NCI-H1436 treated with DMSO at 0.1 percent for 48 hours (cell line): ENCODE results near the gene PDCD4.

ENCODE experiments used
- DNase-seq: peaks from one replicate; lab custom pipeline; 2025; lab: John Stamatoyannopoulos, UW

PDCD4 gene

DNA sequence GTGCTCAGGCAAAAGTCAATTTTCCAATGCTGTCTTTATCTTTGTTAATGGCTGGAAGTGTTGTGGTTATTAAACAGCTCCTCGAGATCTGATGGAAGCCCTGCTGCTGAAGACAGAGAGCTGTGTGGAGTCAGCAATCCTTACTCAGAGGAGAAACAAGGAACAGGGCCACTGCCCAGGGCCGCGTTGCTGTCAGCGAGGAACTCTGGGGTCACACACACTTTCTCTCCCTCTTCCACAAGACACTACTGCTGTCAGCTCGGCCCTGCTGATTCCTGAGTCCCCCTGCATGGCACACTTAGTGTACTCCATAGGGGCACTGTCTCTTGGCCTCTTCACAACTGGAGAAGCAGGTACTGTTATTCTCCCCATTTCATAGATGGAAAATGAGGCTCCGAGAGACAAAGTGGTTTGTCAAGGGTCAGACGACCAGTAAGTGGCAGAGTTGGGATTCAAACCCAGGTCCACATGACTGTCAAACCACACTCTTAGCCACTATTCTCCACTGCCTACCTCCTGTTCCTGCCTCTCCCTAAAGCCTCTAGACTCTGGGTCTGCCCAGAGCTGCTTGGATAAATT is 29.3 kb upstream of the PDCD4 start:
- DNase-seq = no peak

DNA sequence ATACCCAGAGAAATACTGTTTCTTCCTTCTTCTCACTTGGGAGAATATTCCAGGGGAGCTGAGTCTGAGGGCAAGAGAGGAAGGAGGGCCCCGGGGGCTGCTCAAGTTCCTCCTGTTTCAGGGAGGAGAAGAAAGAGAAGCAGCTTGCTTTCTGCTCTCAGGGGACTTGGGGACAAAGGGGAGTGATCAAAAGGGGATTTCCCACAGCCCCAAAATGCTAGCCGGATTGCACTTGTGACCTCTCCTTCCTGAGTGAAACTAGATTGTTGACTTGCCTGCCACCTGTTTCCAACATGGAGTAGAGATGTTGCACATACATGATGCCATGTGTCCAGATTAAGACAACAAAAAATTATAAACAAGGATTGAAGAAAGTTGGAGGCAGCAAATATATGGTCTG is 28.7 kb upstream of the PDCD4 start:
- DNase-seq = peak; percentile 28

DNA sequence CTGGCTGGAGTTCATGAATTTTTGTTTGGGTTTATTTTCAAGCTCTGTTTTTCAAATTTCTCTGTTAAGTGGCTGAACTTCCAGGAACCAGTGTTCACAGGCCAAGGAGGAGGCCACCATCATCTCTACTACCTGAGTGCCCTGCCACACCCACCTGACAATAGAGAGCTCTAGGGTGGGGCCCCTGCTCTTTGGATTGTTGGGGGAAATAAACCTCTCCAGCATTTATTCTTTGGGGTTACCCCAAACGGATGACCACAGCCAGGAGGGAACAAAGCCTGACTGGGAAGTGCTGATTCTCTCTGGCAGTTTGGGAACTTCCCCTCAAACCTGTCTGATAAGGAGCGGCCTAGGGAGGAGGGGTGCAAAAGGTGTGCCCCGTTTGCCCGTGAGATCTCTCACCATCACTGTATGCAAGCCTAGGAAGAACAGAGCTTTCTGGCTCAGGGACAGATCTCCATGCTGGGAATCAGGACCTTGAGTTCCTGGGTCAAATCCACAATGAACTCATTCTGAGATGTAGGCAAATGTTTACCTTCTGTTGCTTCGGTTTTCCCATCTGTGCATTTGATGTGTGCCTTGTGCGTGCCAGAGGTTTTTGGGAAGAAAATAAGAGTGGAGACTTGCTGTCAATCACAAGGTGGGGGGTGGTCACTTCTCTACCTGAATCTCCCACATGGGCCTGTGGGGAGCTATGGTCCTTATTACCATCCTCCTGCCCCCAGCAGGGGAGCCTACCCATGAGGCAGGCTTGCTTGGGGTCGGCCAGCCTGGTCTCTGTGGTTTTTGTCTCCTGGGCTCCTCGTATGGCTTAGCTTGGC is 27.7 kb upstream of the PDCD4 start:
- DNase-seq = no peak

DNA sequence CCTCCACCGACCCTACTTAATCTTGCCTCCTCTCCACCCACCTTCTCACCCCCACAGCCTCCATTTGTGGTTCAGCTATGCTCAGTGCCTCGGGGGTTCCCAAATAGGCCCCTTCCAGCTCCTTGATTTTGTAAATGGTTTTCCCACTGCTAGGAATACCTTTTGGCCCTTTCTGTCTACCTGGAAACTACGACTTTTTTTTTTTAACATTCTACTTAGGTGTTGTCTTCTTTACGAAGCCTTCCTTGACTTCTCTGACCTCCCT is 27.2 kb upstream of the PDCD4 start:
- no peak for DNase-seq

DNA sequence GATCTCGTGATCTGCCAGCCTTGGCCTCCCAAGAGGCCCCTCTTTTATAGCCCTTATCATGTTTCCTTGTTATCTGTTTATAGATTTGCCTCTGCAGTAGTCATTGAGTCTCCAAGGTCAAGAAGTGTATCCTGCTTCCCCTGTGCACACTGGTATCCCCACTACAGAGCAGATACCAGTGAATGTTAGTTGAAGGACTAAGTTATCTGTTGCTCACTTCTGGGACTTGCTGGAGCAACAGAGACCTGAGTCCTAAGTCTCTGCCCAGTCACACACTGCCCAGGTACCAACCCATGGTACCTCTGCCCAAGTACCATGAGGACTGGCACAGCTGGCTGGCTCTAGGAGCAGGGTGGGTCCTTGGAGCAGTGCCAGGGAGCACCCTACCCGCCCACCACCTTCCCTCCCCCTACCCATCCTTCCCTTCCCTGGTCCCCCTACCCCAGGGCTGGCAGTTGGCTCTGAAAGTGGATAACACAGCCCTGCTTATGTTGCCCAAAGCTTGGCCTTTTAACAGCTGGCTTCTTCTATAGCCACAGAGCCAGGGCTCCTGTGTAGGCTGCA is 26.5 kb upstream of the PDCD4 start:
- no peak for DNase-seq

DNA sequence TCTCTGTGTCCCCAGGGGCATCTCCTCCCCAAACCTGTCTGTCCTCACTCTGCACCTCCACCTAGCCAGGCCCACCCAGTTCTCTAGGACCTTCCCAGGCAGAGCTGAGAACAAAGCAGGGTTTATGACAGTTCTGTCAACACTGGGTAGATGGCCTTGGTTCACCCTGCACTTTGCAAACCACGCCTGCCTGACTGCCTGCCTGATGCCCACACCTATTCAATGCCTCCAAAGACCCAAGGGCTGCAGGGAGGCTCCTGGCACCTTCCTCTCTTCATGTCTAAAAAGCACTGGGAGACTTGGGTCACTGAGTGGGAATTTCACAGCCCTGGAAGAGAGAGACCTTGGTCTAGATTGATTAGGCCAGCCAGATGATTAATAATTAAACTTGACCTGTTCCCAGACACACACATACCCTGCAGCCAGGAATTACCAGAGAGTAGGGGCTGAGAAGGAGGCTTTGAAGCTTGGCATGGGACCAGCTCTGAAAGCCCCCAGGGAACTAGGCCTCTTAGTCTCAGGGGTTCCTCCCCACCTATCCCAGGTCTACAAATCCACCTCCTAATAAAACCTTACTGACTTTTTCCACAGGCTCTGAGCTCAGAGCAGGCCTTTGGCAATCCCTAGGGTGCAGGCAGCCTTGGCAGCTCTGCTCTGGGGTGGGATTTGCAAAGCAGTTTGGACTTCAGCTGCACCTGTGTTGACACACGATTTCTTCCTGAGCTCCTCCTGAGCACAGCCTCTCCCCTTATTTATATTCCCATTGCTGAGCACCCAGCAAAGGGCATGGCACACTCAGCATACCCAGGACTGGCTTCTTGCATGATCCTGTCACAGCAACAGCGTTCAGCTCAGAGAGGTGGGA is 25.7 kb upstream of the PDCD4 start:
- peak; percentile 89 for DNase-seq

DNA sequence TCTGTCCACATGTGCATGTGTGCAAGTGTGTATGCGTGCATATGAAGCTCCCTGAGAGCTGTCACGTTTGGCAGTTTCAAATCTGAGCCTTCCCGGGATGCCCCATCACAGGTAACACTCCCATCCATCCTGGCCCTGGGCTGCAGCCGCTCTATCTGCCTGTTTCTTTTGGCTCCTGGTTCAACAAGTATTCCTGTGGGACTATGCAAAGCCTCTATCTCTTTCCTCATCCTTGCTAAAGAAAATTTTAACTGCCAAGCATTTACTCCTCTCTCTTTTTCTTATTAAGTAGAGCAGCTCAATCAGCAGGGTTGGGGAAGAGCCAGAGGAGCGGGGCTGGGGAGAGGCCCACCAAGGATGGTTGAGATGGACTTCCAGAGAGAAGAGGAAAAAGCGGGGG is 24.4 kb upstream of the PDCD4 start:
- no peak for DNase-seq

DNA sequence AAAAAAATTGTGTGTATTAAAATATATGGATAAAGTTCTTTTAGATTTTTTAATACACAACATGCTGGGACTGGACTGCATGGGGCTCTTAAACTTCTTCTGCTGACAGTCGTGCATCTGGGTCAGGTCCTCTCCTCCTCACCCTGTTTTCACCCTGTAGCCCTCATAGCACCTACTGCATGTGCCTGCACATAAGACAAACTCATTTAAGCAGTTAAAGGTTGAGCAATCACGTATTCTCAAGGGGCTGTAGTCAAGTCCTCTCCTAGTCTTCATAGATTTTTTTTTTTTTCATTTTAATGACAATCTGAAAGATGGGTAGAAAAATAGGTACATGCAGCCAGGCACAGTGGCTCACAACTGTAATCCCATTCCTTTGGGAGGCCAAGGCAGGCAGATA is 23.6 kb upstream of the PDCD4 start:
- no peak for DNase-seq

DNA sequence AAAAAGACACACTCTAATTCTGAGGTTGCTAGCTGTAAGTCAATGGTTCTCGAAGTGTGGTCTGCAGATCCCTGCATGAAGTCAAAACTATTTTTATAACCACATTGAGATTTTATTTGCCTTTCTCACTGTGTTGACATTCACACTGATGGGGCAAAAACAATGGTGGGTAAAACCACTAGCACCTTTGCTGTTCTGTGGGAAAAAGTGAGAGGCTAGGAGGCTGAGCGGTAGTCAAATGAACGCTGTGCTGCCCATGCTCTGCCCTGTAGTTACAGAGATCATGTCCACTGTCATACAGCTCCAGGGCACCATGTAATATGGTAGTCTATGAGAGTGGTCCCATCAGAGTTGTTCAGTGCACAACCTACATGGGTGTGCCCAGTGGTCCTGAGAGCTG is 21.6 kb upstream of the PDCD4 start:
- no peak for DNase-seq

DNA sequence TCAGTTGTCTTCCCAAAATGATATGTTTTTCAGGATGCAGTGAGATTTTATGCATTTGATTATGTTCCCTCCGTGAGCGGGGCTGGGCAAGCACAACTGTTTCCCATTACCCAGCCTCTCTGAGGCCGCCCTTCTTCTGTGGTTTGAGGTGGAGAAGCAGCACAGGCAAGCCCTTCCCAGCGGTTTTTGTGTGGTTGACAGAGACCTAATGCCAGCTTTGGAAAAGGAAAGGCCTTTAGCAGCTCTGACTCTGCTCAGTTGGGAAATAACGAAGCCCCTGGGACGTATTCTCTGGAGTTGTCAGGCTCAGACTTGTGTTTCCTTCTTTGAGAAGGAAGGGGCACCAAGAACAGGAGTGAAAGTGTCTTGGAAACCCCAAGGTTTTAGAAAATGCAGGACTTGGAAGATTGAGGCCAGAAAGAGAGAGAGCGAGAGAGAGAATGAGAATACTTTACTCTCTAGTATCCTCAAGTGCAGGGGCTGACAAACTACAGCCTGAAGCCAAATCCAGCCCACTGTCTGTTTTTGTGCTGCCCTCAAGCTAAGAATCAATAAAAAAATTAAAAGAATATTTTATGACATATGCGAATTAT is 20.6 kb upstream of the PDCD4 start:
- no peak for DNase-seq

DNA sequence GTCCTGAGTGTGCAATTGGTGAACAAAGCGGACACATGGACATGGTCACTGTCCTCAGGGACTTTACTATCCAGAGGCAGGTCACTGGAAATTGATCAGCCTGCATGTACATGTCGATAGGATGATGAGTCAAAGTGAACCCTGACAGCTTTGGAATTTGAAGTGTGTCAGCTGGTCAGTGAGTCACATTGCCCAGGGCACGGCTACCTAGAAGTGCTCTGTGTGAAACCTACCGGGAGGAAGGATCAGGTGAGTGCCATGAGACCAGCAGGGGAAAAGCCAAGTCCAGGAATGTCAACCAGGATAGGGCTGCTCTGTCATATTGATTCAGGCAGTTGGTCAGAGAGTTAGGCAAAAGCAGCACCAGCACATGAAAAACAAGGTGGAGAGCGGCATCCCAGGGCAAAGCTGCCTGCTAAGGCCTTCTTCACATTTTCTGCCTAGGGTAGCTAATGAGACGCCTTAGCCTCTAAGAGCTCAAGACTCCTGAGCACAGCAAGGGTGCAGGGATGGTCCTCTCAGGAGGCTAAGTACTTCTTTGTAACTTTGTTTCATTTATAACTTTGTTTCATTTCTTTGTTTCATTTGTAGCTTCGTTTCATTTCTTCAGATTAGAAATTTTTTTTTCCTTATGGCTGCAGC is 19.4 kb upstream of the PDCD4 start:
- no peak for DNase-seq

DNA sequence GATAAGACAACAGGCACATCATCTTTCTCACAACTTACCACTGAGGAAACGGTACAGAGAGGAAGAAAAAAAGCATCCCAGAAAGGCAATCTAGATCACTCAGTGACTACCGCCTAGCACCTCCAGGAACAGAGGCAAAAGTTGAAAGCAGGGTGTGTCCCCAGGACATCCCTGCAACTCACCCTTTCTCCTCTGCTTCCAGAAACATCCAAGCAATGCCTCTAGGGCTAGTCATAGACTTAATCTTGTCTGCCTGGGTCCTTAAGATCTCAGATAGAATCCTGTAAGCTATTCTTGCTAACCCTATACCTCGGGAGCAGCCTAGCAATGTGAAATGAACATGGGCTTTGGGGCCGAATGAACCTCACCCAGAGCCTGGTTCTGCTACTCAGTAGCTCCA is 18.8 kb upstream of the PDCD4 start:
- DNase-seq = no peak

DNA sequence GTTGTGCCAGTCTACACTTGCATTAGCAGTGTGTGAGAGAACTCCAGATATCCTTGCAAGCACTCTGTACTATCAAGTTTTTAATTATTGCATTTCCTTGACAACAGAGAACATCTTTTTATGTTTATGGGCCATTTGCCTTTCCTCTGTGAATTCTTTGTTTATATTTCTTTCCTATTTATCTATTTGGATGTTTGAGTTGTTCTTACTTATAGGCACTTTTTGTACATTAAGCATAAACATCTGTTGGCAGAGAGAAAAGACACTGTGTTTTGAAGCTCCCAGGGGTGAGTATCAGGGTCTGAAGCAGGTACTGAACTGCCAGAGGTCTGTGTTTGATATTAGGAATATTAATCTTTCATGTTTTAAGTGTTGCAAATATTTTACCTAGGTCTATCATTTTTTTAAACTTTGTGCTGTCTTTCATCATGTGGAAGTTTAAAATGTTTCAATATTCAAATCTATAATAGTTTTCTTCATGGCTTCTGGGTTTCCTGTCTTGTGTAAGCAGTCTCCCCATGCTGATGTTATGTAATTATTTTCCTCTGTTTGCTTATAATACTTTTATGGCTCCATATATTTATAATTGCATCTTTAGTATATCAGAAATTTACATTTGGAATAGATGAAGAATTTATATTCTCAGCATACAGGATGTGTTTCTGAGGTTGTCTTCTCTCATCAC is 17.7 kb upstream of the PDCD4 start:
- DNase-seq = no peak

DNA sequence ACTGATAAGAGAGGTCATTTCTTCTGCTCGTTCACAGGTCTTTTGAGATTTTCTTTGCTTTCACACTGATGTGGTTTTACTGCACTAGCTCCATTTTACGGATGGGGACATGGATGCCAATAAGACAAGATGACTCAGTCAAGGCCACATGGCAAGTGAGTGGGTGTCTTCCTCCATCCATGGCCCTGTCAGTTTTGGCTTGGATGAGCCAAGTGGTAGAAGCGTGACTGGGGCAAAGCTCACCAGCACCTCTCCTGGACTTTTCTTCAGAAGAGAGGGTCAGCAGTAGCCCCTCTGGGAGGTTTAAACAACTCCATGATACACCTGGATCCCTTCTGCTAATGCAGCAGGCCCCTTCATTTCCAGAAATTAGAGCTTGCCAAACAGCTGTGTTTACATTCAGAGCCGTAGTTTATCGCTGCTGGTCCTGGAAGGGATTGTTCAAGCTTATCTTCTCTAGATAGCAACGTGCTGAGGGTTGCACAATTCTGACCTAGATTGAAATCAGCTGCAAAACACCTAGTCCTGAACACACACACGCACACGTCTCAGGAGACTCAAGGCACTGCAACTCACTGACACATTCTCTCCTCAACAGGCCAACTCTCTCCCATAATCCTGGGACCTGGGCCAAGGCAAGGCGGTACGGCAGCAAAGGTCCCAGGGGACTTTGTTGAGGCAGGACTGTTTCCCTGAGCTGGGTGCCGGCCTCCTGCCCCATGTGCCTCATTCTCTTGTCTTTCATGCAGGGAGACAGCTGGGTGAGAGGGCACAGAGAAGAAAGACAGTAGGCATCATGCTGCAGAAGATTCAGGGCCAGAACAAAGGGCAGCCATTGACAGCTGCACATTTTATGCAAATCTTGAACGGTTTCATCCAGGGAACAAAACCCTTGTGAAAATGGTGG is 14.2 kb upstream of the PDCD4 start:
- peak; percentile 98 for DNase-seq

DNA sequence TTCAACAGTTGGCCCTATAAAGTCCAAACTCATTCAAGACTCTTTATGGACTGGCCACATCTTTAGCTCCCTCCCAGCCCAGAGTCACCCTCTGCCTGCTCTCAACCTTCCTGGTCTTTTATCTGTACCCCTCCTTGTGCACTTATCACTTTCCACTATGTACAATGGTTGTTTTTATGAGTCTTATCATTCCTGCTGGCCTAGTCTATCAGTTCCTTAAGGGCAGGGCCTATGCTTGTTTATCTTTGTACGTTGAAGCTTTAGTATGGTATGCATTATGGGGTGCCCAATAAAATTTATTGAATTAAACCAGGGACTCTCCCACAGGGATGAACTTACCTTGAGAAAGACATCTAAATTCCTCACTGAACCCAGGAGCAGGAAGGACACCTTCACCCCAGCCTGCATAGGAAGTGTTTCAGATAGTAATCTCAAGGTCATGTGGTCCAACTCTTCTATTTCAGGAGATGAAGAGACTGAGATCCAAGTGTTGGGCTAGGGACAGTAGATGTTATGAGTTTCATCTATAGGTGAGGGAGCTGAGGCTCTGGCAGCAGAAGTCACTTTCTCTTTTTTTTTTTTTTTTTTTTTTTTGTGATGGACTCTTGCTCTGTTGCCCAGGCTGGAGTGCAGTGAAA is 13.3 kb upstream of the PDCD4 start:
- no peak for DNase-seq

DNA sequence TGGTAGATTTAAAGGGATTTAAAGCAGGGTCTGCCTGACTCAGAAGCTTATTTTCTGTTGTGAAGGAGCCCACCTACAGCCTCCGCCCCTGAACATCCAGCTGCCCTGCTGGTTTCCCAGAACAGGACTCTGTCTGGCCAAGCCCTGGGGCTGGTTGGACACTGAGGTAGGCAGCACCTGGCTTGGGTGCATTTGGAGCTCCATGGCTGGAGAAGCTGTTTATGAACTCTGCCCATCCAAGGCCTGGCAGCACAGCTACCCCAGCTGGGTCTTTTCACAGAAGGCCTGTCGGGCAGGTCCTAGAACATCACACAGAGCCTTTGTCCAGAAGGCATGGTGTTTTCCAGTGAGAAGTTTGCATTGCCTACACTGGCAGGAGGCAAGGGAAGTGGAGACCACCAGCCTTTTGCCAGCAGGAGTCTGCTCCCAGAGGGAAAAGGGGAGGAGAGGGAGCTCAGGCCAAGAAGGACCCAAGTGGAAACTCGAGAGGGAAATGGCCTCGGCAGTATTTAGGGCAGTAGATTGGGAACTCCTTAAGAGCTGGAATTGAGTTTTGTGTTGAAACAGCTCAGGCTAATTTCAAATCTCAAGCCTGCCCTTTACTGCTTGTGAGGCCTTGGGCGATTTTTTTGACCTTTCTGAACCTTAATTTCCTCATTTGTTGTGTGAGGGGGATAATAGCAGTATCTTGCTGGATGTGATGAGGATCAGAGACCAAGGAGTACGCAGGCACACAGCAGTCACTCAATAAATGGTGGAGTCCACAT is 12.3 kb upstream of the PDCD4 start:
- DNase-seq = no peak

DNA sequence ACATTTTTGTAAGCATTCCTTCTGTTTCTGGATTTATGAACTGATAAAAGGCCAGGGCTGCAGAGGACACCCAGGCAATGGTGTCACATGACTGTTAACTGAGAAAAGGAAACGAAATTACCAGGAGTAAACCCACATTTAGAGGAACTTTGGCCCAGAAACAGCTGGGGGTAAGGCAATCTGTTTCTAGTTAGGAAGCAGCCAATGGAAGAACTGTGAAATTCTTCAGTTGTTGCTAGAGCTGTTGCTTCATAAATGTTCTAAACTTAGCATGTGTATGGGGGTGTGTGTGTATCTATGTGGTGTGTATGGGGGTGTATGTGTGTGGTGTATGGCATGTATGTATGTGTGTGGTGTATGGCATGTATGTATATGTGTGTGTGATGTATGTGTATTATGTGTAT is 11.8 kb upstream of the PDCD4 start:
- no peak for DNase-seq

DNA sequence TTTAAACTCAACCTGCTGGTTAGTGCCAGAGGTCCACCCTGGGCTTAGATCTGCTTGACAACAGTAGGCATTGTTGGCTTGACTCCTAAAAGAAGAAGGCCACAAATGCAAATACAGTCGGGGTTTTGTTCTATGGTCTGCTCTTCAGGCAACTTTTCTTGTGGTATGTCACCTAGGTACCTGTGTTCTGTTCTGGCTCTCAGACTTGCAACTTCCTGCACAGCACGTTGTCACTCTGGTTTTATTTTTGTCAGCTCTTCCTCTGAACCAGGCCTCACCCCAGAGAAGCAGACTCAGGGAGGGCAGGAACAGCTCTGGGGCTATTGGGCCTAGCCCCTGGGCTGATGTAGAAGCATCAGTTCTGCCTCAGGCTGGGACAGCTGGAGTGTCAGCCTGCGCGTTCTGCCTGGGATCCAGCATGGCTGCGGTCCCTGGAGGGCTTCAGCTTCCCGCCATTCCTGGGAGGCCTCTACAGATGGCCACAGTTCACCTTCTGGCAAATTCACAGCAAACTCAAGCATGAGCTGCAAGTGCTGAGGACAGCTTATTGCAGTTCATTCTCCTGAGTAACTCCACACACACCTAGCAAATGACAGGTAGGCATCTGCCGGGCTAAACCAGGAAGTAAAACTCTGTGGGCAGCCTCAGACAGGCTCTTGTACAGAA is 11.0 kb upstream of the PDCD4 start:
- DNase-seq = no peak

DNA sequence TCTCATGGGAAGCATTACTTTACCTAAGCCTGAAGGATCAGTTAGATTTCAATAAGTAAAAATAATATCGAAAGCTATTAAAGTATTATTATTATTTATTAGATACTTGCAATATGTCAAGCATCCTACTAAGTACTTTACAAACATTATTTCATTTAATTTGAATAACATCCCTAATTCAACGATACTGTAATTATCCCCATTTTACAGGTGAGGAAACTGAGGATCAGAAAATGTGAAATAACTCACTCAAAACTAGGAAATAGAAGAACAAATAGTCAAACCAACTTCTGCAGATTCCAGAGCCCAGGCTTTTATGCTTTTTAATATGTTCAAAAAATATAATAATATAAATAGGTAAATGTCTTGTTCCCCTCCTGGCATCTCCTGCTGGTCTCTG is 10.3 kb upstream of the PDCD4 start:
- DNase-seq = no peak
